Dedifferentiated amniotic fluid mesenchymal stem cell (primary cell): ENCODE data around the gene UBE2K.
"Not testable (repeated sequence)": the region's sequence is repeated elsewhere in the genome, so short reads cannot be mapped to it uniquely, and the experiment has no call there.

ENCODE experiments used
- DNase-seq: peaks from one replicate; pipeline ENCODE4 v3.0.0-alpha.2; 2016; ENCODE audit errors: extremely low spot score

UBE2K gene

GRCh38 chr4:39802005-39802404, 104.1 kb downstream of the UBE2K start:
- DNase-seq, result no peak

GRCh38 chr4:39808231-39808749, 110.4 kb downstream of the UBE2K start:
- no peak for DNase-seq

DNA sequence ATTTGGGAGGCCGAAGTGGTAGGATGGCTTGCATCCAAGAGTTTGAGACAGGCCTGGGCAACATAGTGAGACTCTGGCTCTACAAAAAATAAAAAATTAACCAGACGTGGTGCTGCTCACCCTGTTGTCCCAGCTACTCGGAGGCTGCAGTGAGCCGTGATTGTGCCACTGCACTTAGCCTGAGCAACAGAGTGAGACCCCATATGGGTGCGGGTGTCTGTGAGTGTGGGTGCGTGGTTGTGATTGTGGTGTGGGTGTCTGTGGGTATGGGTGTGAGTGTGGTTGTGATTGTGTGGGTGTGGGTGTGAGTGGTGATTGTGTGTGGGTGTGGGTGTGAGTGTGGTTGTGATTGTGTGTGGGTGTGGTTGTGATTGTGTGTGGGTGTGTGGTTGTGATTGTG, 114.6 kb downstream of the UBE2K start:
- no peak for DNase-seq

DNA sequence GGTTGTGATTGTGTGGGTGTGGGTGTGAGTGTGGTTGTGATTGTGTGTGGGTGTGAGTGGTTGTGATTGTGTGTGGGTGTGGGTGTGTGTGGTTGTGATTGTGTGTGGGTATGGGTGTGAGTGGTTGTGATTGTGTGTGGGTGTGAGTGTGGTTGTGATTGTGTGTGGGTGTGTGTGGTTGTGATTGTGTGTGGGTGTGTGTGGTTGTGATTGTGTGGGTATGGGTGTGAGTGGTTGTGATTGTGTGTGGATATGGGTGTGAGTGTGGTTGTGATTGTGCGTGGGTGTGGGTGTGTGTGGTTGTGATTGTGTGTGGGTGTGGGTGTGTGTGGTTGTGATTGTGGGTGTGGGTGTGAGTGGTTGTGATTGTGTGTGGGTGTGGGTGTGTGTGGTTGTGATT, 115.1 kb downstream of the UBE2K start:
- not testable (repeated sequence) for DNase-seq

DNA sequence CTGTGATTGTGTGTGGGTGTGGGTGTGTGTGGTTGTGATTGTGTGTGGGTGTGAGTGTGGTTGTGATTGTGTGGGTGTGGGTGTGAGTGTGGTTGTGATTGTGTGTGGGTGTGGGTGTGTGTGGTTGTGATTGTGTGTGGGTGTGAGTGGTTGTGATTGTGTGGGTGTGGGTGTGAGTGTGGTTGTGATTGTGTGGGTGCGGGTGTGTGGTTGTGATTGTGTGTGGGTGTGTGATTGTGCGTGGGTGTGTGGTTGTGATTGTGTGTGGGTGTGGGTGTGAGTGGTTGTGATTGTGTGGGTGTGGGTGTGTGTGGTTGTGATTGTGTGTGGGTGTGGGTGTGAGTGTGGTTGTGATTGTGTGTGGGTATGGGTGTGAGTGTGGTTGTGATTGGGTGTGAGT, 115.8 kb downstream of the UBE2K start:
- not testable (repeated sequence) for DNase-seq

DNA sequence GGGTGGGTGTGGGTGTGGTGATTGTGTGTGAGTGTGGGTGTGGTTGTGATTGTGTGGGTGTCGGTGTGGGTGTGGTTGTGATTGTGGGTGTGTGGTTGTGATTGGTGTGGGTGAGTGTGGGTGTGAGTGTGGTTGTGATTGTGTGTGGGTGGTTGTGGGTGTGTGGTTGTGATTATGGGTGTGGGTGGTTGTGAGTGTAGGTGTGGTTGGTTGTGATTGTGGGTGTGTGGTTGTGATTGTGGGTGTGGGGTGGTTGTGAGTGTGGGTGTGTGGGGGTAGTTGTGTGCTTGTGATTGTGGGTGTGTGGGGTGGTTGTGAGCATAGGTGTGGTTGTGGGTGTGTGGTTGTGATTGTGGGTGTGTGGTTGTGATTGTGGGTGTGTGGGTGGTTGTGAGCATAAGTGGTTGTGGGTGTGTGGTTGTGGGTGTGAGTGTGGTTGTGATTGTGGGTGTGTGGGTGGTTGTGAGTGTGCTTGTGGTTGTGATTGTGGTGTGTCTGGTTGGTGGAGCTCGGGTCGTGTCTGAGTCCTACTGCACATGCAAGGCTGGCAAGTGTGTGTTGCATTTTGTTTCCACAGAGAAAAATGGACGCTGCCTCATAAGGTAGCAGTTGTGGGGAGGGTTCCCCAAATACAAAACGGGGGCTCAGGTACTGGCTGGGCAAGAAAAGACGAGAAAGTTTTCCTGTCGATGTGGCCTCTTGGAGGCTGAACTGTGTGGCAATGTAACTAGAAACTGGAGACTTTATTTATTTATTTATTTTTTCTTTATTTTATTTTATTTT, 116.7 kb downstream of the UBE2K start:
- DNase-seq, result no peak

DNA sequence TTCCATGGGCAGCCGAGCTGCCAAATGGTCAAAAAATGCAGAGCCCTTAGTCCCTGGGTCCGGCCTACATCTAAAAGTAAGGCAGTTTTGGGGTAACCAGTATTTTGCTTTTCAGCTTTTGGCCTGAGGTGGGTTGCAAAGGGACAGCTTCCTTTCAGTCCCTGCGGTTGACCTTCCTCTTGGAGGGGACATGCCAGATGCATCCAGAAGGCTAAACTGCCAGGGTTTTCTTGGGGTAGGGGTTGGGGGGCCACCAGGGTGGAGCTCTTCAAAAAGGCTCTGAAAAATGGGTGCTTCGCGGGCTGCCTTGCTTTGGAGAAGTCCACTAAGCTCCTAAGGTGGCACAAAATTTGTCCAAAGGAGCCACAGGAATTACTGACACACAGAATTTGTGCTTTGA, 120.7 kb downstream of the UBE2K start:
- DNase-seq, result no peak

DNA sequence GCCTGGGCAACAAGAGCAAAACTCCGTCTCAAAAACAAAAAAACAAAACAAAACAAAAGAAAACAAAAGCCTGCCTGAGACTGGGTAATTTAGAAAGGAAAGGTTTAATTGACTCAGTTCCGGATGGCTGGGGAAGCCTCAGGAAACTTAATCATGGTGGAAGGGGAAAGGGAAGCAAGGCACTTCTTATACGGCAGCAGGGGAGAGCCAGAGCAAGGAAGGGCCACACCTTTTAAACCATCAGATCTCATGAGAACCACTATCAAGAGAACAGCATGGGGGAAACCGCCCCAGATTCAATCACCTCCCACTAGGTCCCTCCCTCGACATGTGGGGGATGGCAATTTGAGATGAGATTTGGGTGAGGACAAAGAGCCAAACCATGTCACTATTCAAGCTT, 122.2 kb downstream of the UBE2K start:
- no peak for DNase-seq

DNA sequence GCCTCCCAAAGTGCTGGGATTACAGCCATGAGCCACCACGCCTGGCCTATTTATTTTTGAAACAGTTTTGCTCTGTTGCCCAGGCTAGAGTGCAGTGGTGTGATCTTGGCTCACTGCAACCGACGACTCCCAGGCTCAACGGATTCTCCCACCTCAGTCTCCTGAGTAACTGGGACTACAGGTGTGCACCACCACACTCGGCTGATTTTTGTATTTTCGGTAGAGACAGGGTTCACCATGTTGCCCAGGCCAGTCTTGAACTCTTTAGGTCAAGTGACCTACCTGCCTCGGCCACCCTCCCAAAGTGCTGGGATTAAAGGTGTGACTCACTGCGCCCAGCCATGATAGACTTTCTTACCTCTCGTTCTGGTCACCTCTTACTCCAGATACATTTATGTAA, 124.0 kb downstream of the UBE2K start:
- DNase-seq, result no peak

- no peak for DNase-seq
These were observed 124.7 kb downstream of the UBE2K start for GRCh38 chr4:39822662-39823061.

DNA sequence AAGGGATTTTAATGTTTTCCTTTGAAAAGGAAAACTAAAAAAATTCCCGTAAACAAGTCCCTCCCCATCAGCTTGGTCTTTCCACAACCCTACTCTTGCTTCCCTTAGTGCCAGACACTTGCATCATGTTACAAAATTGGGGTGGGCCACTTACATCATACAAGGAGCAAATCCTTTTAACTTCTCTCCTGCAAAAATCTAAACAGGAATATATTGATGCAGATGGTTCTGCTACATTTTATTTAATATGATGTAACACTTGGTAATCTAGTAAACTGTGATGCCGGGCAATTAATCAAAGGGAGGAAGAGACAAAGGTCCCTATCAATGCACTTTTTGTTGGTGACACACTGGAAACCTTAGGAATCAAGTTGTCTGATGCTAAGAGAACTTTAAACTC, 125.3 kb downstream of the UBE2K start:
- peak; percentile 83 for DNase-seq

DNA sequence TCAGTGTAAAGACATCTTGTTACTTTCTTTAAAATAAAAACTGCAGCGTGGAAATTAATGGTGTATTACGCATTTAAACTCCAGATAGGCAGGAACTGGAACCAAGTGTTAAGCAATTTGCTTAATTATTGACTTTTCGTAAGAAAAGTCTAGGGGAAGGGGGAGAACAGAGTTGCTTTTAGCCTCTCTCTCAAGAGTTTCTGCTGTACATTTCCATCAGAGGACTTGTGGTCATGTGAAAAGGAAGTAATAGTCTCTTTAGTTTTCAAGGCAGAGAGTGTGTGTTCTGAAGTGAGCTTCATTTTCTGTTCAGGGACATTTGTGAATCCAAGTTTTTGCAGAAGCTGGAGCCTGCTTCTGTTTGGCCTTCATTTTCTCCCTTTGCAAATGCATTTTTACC, 127.2 kb downstream of the UBE2K start:
- no peak for DNase-seq

GRCh38 chr4:39825741-39826231, 127.8 kb downstream of the UBE2K start:
- DNase-seq, result no peak
